Liver (tissue), 9 donors: Measurements from ENCODE around the gene AQP10. TPM values are rescaled to one million over a fixed set of nuclear protein-coding genes. Genes with fewer than 3 reads are reported as not detected.

Experiments
- DNase-seq: peaks from one replicate; pipeline ENCODE4 v3.0.0-alpha.2; 2017; ENCODE audit warnings: low spot score
- H3K27ac ChIP-seq, 2 donors: one replicate each; pipeline ENCODE4 v1.7.0; 2013; ENCODE audit warnings: inconsistent platforms in 2 of 2, low read length in 2 of 2, control low read depth in 1 of 2, low read depth in 1 of 2, mild to moderate bottlenecking in 1 of 2
- H3K27me3 ChIP-seq, 4 donors: one replicate each; pipeline versions ENCODE4 v1.6.1 to v1.7.0; 2013; ENCODE audit warnings: low read length in 3 of 4, inconsistent platforms in 1 of 4, mild to moderate bottlenecking in 1 of 4, moderate library complexity in 1 of 4; ENCODE audit not compliant: control insufficient read depth in 4 of 4, insufficient read depth in 4 of 4
- H3K36me3 ChIP-seq, 4 donors: one replicate each; pipeline versions ENCODE4 v1.6.1 to v1.7.0; 2013; ENCODE audit warnings: low read length in 3 of 4, mild to moderate bottlenecking in 3 of 4, low read depth in 1 of 4, moderate library complexity in 1 of 4; ENCODE audit not compliant: control insufficient read depth in 4 of 4, insufficient read depth in 3 of 4
- H3K4me1 ChIP-seq, 4 donors: one replicate each; pipeline versions ENCODE4 v1.6.1 to v1.7.0; 2013; ENCODE audit warnings: low read length in 3 of 4, mild to moderate bottlenecking in 3 of 4, moderate library complexity in 1 of 4; ENCODE audit not compliant: control insufficient read depth in 4 of 4, insufficient read depth in 4 of 4
- H3K4me3 ChIP-seq, 3 donors: one replicate each; pipeline versions ENCODE4 v1.6.1 to v1.7.0; 2013; ENCODE audit warnings: low read length in 3 of 3, control low read depth in 1 of 3, low read depth in 1 of 3, mild to moderate bottlenecking in 1 of 3
- H3K9ac ChIP-seq, 2 donors: one replicate each; pipeline ENCODE4 v1.7.0; 2013; ENCODE audit warnings: low read length in 2 of 2, mild to moderate bottlenecking in 2 of 2, moderate library complexity in 2 of 2, control low read depth in 1 of 2, low read depth in 1 of 2
- H3K9me3 ChIP-seq, 4 donors: one replicate each; pipeline versions ENCODE4 v1.6.1 to v1.7.0; 2013; ENCODE audit warnings: low read length in 3 of 4; ENCODE audit not compliant: control insufficient read depth in 4 of 4
- CTCF ChIP-seq: fragments of 150-350 bp; IDR thresholded peaks from 2 replicates; pipeline ENCODE4 v1.5.1; 2017; ENCODE audit warnings: improper control_type of control experiment, low read depth, low read length; ENCODE audit not compliant: missing input control
- EGR1 ChIP-seq, 2 donors: IDR thresholded peaks; 2 replicates each; pipeline ENCODE4 v1.6.1; 2016 to 2018; ENCODE audit warnings: antibody characterized with exemption in 2 of 2, low read depth in 2 of 2
- FOXA1 ChIP-seq: IDR thresholded peaks from 2 replicates; pipeline ENCODE4 v1.6.1; 2016; ENCODE audit warnings: antibody characterized with exemption
- FOXA2 ChIP-seq: IDR thresholded peaks from 2 replicates; pipeline ENCODE4 v1.6.1; 2016; ENCODE audit warnings: antibody characterized with exemption
- GABPA ChIP-seq, 2 donors: IDR thresholded peaks in 1 of 2; conservative IDR thresholded peaks in 1 of 2; 2 replicates each; pipeline ENCODE4 v1.6.1; 2016; ENCODE audit warnings: antibody characterized with exemption in 2 of 2, mild to moderate bottlenecking in 1 of 2, moderate library complexity in 1 of 2
- HNF4A ChIP-seq, 2 donors: conservative IDR thresholded peaks; 2 replicates each; pipeline ENCODE4 v1.6.1; 2016; ENCODE audit warnings: antibody characterized with exemption in 2 of 2, mild to moderate bottlenecking in 2 of 2
- HNF4G ChIP-seq: IDR thresholded peaks from 2 replicates; pipeline ENCODE4 v1.6.1; 2016; ENCODE audit warnings: antibody characterized with exemption
- JUND ChIP-seq, 2 donors: IDR thresholded peaks; 2 replicates each; pipeline ENCODE4 v1.6.1; 2016; ENCODE audit warnings: antibody characterized with exemption in 2 of 2
- RAD21 ChIP-seq, 2 donors: IDR thresholded peaks; 2 replicates each; pipeline ENCODE4 v1.6.1; 2016; ENCODE audit warnings: antibody characterized with exemption in 2 of 2, mild to moderate bottlenecking in 2 of 2
- RXRA ChIP-seq, 2 donors: IDR thresholded peaks; 2 replicates each; pipeline ENCODE4 v1.6.1; 2017 to 2018; ENCODE audit warnings: antibody characterized with exemption in 2 of 2, mild to moderate bottlenecking in 1 of 2
- TAF1 ChIP-seq: conservative IDR thresholded peaks from 2 replicates; pipeline ENCODE4 v1.6.1; 2016; ENCODE audit warnings: antibody characterized with exemption, mild to moderate bottlenecking
- YY1 ChIP-seq: IDR thresholded peaks from 2 replicates; pipeline ENCODE4 v1.6.1; 2016; ENCODE audit warnings: antibody characterized with exemption, mild to moderate bottlenecking
- WGBS: extraction: QIAGEN DNeasy Blood & Tissue Kit; methylation state at CpG from one replicate; pipeline ENCODE4 v1.1.7; 2013; 5-methylcytosine and 5-hydroxymethylcytosine counted together
- polyA plus RNA-seq, 2 donors: library from polyadenylated mRNA; stranded (reverse) in 1 of 2; unstranded in 1 of 2; fragments of 200-250 nt in 1 of 2; fragments of >200 nt in 1 of 2; fragmentation: Nextera tagmentation in 1 of 2; extraction: Ambion mirVana in 1 of 2; gene quantifications; one replicate each; pipeline versions ENCODE4 v1.2.1 to v1.2.3, GENCODE V29; 2013 to 2015
- total RNA-seq, 2 donors: library from RNA; depleted of rRNA; stranded (reverse); fragments of >200 nt; gene quantifications; one replicate each; pipeline ENCODE4 v1.2.3, GENCODE V29; 2014
- TF ChIP-seq, protein P1 (sequence below): IDR thresholded peaks from 2 replicates; pipeline ENCODE4 v1.6.1; 2016; ENCODE audit warnings: antibody characterized with exemption
- TF ChIP-seq, protein P2 (sequence below): IDR thresholded peaks from 2 replicates; pipeline ENCODE4 v1.6.1; 2016; ENCODE audit warnings: antibody characterized with exemption, mild to moderate bottlenecking
- TF ChIP-seq, protein P3 (sequence below): IDR thresholded peaks from 2 replicates; pipeline ENCODE4 v1.6.1; 2016; ENCODE audit warnings: antibody characterized with exemption
- donor health status: healthy.
- donor health status: healthy.
- donor health status: healthy.
- donor health status: healthy.
- donor health status: healthy.

The AQP10 gene
- total and polyA plus RNA-seq, 4 donors: 0.14 TPM; not detected in 3

DNA sequence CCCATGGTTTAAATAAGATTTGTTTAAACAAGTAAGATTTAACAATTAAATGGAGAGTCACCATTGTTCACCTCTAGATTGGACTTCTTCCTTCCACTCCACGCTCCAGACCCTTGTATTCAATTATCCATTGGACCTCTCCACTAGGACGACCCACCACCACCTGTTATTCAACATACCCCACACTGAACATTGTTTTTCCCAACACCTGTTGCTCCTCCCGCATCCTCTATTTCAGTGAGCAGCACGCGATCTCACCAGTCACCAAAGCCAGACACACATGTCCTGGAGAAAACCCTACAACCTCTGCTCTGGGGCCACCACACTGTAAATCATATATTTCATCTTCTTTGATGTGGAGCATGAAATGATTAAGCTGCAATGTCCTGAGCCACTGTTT is 33.1 kb downstream of the AQP10 start:
- 97% methylated on average over 5 of the region's 5 CpGs for WGBS
- peaks cover 10 to 25% (median 19%) of the 10 kb centered on the region in 4 donors for H3K4me1 ChIP-seq
- no peak for DNase-seq
- H3K27me3 ChIP-seq: no peaks in the 10 kb centered on the region
- H3K36me3 ChIP-seq: no peaks in the 10 kb centered on the region
- H3K27ac ChIP-seq: no peak overlapping the region
- TF ChIP-seq FOXA1: no peak
- no peak for TF ChIP-seq CTCF
- TF ChIP-seq FOXA2: no peak
- no peak for TF ChIP-seq JUND (IDR thresholded peaks at IDR 0.05)
- TF ChIP-seq HNF4G: no peak
- TF ChIP-seq, protein P1, sequence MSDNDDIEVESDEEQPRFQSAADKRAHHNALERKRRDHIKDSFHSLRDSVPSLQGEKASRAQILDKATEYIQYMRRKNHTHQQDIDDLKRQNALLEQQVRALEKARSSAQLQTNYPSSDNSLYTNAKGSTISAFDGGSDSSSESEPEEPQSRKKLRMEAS: no peak
- TF ChIP-seq, protein P2, sequence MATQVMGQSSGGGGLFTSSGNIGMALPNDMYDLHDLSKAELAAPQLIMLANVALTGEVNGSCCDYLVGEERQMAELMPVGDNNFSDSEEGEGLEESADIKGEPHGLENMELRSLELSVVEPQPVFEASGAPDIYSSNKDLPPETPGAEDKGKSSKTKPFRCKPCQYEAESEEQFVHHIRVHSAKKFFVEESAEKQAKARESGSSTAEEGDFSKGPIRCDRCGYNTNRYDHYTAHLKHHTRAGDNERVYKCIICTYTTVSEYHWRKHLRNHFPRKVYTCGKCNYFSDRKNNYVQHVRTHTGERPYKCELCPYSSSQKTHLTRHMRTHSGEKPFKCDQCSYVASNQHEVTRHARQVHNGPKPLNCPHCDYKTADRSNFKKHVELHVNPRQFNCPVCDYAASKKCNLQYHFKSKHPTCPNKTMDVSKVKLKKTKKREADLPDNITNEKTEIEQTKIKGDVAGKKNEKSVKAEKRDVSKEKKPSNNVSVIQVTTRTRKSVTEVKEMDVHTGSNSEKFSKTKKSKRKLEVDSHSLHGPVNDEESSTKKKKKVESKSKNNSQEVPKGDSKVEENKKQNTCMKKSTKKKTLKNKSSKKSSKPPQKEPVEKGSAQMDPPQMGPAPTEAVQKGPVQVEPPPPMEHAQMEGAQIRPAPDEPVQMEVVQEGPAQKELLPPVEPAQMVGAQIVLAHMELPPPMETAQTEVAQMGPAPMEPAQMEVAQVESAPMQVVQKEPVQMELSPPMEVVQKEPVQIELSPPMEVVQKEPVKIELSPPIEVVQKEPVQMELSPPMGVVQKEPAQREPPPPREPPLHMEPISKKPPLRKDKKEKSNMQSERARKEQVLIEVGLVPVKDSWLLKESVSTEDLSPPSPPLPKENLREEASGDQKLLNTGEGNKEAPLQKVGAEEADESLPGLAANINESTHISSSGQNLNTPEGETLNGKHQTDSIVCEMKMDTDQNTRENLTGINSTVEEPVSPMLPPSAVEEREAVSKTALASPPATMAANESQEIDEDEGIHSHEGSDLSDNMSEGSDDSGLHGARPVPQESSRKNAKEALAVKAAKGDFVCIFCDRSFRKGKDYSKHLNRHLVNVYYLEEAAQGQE: no peak
- TF ChIP-seq EGR1 (IDR thresholded peaks at IDR 0.05; ENCODE audit: low read depth in 2 of 2): no peak
- no peak for TF ChIP-seq YY1
- no peak for TF ChIP-seq HNF4A (conservative IDR thresholded peaks at IDR 0.05)
- TF ChIP-seq, protein P3, sequence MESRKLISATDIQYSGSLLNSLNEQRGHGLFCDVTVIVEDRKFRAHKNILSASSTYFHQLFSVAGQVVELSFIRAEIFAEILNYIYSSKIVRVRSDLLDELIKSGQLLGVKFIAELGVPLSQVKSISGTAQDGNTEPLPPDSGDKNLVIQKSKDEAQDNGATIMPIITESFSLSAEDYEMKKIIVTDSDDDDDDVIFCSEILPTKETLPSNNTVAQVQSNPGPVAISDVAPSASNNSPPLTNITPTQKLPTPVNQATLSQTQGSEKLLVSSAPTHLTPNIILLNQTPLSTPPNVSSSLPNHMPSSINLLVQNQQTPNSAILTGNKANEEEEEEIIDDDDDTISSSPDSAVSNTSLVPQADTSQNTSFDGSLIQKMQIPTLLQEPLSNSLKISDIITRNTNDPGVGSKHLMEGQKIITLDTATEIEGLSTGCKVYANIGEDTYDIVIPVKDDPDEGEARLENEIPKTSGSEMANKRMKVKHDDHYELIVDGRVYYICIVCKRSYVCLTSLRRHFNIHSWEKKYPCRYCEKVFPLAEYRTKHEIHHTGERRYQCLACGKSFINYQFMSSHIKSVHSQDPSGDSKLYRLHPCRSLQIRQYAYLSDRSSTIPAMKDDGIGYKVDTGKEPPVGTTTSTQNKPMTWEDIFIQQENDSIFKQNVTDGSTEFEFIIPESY: no peak
- TF ChIP-seq RXRA (IDR thresholded peaks at IDR 0.05): no peak
- TF ChIP-seq RAD21 (IDR thresholded peaks at IDR 0.05): no peak
- H3K9ac ChIP-seq: no peak overlapping the region
- H3K4me3 ChIP-seq: no peak overlapping the region
- H3K9me3 ChIP-seq: no peaks in the 10 kb centered on the region

- Histone ChIP-seq H3K9ac (no peak overlapping the region), H3K4me3 (no peak overlapping the region), H3K9me3 (no peaks in the 10 kb centered on the region), H3K27me3 (no peaks in the 10 kb centered on the region), H3K4me1 (peaks cover 0 to 6% (median 1%) of the 10 kb centered on the region in 4 donors), H3K36me3 (no peaks in the 10 kb centered on the region), H3K27ac (no peak overlapping the region)
- WGBS: 96% methylated on average over 8 of the region's 8 CpGs
- no peak for DNase-seq
- TF ChIP-seq EGR1 (IDR thresholded peaks at IDR 0.05; ENCODE audit: low read depth in 2 of 2) (no peak), HNF4A (conservative IDR thresholded peaks at IDR 0.05) (no peak), JUND (IDR thresholded peaks at IDR 0.05) (no peak), RXRA (IDR thresholded peaks at IDR 0.05) (no peak), GABPA (IDR thresholded peaks at IDR 0.05 in 1 of 2, conservative IDR thresholded peaks at IDR 0.05 in 1 of 2) (no peak), TAF1 (no peak), RAD21 (IDR thresholded peaks at IDR 0.05) (no peak)
- TF ChIP-seq, protein P1: no peak
These were observed 37.6 kb downstream of the AQP10 start for GRCh38 chr1:154358519-154358918.
